GM21786 (cell line): ENCODE data around the gene ATG16L1.

ENCODE experiments used
- ATAC-seq: cut with Tn5 transposase; IDR thresholded peaks from one replicate; pipeline ENCODE4 v1.9.1; 2021; ENCODE audit not compliant: unreplicated experiment

ATG16L1 gene

DNA sequence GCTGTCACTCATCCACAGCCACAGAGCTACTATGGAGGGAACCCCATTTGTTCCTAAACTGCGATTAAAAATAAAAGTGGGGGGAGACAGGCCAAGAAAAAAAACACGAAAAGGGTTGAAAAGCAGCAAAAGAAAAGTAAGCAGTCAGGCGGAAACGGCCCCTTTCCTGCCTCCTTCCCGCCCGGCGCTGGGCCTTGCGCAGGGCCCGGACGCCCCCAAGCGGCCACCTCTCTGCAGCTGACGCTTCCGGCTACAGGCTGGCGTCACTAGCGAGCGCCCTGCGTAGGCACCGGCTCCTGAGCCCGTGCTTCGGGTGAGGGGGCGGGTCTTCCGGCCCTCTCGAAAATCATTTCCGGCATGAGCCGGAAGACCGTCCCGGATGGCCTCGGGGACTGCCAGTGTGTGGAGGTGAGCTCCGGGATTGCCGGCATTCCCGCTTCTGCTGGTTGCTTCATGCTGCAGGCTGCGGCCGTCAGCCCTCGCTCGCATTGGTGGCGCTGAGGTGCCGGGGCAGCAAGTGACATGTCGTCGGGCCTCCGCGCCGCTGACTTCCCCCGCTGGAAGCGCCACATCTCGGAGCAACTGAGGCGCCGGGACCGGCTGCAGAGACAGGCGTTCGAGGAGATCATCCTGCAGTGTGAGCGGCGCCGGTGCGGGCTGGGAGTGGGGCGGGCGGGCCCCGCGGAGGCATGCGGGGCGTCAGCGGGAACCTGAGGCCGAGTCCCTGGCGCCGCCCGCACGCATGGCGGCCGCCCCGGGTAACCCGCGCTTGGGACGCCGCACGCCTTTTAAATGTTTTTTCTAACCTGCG is at the start of gene ATG16L1:
TSS of gene ATG16L1 (plus strand) at position 368 of the 811 bp plus-strand sequence. CDS start at position 523, 155 bp downstream.
- ATAC-seq, result peak; percentile 93

GRCh38 chr2:233202531-233202944 is 48.9 kb upstream of the ATG16L1 start:
- peak; percentile 42 for ATAC-seq

DNA sequence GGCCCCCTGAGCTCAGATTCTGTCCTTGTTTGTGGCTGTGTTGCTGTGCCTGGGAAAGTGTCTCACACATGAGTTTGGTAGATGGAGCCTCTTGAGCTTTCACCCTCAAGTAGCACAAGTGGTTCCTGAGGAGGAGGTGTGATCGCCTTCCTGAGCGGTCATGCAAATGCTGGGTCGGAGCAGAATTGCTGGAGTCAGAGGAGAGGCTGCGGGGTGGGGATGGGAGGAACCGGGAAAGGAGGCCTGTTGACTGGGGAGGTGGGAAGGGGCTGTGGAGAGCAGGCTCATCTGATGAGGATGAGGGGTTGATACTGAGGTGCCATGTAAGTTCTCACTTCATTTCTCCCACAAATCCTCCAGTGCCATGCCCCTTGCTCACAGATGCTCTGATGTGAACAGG is 48.4 kb upstream of the ATG16L1 start:
- ATAC-seq, result no peak

DNA sequence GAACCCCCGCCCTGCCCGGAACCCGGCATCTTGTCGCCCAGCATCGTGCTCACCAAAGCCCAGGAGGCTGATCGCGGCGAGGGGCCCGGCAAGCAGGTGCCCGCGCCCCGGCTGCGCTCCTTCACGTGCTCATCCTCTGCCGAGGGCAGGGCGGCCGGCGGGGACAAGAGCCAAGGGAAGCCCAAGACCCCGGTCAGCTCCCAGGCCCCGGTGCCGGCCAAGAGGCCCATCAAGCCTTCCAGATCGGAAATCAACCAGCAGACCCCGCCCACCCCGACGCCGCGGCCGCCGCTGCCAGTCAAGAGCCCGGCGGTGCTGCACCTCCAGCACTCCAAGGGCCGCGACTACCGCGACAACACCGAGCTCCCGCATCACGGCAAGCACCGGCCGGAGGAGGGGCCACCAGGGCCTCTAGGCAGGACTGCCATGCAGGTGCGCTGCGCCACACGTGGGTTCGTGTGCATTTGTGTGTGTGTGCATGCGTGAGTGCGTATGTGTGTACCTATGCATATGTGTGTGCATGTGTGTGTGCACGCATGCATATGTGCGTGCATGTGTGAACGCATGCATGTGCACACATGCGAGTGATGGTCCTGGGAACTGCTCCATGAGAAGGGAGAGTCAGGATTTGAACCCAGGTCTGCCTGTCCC is 47.1 kb upstream of the ATG16L1 start:
- ATAC-seq, result no peak

DNA sequence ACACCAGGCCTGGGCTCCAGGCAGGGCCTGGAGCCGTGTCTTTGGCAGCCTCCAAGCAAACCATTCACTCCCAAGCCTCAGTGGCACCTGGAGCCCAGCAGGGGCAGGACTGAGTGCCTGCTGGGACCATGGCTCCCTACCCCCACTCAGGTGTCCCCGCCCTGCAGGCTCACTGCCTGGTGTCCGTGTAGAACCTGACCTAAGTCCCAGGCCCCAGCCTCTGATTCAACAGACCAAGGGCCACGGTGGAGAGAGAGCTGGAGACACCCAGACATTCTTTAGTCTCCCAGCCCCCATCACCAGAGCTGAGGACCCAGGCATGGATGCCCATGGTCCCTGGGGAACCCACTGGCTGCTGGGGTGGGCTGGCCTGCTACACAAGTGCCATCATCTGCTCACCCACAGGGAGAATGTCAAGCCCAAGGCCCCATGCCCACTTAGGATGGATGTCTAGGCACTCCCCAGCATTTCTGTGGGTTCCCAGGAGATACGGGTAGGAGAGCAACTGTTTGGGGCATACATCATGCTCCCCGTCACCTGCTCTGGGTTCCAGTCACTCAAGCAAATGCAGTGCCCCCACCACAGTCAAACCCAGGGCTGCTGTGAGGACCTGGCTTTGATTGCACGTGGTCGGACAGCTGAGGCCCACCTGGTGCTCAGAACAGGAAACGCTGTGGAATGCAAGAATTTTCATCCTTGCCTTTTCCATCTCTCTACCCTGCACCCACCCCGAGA is 42.9 kb upstream of the ATG16L1 start:
- no peak for ATAC-seq

DNA sequence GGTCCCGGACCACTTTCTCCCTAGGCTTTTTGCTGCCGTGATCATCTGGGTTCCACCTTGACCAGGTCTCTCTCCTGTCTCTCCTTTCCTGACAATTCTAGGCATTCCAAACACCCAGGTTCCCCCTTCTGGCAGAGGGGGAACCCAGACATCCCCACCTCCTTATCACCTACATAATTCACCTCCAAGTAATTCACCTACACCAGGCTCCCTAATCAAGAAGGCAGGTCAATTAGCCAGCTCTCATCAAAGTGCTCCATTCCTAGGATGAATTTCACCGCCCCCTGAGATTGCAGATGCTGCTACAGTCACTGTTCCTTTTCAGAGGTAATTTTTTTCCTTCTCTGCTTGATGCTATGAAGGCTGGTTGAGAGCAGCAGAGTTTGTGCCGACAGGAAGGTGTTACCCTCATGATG is 42.3 kb upstream of the ATG16L1 start:
- no peak for ATAC-seq

DNA sequence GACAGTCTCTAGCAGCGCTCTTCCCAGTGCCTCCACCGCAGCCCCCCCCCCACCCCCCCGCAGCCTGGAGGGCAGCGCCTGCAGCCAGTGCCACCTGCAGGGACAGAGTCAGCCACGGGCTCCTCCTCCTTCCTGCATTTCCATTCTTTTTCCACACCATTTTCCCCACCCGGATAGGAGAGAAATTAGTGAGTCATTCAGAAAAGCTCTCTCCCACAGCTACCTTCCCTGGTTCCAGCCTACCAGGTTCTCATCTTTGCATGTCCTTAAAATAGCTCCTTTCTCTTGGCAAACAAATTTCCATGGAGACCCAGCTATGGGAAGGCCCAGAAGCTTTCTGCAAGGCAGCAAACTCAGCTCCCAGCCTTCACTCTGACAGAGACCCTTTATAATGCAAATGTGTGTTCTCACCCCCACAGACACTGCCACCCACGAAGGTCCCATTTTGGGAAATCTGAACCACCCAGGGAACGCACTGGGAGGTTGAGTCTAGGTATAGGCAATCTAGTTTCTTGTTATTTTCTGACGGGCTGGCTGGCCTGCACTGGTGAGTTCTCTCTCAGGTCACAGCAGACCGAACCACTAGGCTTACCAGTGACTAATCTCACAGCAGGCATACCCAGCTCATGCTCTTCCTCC is 41.8 kb upstream of the ATG16L1 start:
- no peak for ATAC-seq

DNA sequence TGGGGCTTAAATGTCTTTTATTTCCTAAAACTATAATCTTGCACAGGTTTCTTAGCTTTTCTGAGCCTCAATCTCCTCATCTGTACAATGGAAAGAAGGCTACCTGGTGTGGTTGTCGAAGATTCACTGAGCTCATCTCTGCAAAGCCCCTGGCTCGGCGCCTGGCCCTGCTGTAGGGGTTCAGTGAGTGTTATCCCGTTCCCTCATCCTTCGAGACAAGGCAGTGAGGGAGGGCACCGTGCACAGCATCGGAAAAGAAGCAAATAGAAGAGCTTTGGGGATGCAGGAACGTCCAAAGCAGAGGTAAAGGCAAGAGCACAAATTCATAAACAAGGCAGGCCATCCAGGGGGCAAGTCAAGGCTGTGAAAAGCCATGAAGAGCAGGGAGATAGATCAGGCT is 41.2 kb upstream of the ATG16L1 start:
- no peak for ATAC-seq

DNA sequence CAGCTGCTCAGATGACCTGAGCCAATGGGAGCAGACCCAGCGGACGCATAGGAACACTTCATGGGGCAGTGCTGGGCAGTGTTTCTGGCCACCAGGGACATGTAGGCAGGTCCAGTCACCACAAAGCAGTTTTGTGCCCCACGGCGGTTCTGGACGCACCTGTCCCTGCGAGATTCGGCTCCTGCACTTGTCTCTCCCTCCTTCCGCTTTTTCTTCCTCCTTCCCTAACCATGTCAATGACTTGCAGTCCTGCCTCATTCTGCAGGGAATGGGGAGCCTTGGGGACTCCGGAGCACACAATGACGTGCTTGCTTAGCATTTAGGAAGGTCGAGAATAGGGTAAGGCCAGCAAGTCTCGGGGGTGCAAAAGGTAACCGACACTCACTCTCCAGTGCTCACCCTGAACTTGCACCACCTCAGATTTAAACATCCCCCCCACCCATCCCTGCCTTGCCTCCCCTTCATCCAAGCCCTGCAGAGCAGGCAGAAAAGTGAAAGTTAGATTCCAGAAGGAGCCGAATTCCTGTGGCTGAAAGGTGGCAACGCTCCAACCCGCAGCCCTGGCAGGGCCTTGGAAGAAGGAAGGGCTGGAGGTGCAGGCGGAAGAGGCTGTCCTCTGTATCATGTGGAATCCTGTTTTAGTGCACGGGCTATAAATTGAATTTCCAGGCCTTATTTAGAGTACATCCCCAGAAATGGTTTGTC is 40.5 kb upstream of the ATG16L1 start:
- no peak for ATAC-seq

DNA sequence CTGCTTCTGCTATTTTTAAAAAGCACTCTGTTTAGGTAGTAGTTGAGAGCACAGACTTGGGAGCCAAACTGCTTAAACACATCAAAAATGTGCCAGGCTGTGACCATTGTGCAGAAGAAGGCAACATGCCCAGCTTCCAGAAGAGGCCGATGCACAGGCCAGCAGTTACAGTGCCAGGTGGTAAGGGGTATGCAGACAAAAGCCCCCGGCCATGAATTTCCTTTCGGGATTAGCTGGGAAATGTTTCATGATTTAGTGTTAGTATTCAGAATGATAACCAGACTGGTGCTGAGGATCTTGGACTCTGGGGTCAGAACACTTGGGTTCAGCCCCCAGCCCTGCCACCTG is 40.0 kb upstream of the ATG16L1 start:
- ATAC-seq, result no peak

DNA sequence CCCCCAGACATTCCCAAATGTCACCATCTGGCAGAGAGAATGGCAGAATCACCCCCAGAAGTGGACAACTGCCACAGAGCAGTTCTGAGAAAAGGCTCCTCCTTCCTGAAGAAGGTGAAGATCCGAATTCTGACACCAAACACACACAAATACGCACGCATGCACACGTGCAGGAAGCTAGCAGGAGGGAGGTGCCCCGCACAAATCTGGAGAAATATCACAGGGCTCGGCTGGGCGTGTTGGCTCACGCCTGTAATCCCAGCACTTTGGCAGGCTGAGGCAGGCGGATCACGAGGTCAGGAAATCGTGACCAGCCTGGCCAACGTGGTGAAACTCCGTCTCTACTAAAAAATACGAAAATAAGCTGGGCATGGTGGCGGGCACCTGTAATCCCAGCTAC is 38.5 kb upstream of the ATG16L1 start:
- no peak for ATAC-seq

DNA sequence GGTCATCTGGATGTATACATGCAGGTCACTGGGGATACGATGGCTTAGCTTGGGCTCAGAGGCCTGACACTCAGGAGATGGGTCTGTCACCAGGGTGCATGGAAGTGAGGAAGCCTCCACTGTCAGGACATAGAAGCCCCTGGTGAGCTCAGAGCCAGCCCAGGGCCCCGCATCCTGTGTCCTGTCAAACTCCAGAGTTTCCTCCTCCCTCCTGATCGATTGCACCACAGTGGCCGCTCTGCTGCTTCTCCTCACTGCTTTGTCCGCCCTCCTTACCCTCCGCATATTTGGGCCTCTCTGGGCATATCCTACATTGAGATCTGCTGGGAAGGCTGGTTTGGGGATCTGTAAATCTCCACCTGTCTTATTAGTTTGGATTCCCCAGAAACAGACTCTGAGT is 37.5 kb upstream of the ATG16L1 start:
- no peak for ATAC-seq

DNA sequence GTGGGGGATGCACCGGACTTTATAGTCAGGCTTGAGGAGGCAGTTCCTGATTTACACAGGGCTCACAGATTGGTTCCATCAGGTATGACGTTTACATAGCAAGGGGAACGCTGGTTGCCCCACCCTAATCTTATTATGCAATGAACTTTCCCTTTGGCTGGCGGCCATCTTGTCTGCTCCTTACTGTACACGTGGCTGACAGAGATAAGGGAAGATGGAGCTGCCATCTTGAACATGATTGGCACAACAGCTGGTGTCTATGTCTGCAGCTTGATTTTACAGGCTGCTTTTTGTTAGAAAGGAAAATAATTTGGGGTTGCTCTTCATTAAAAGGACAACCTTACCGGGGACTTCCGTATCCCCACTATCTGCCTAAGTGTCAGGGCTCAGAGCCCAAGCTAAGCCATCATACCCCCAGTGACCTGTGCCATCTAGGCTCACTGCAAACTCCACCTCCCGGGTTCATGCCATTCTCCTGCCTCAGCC is 33.5 kb upstream of the ATG16L1 start:
- ATAC-seq, result no peak

DNA sequence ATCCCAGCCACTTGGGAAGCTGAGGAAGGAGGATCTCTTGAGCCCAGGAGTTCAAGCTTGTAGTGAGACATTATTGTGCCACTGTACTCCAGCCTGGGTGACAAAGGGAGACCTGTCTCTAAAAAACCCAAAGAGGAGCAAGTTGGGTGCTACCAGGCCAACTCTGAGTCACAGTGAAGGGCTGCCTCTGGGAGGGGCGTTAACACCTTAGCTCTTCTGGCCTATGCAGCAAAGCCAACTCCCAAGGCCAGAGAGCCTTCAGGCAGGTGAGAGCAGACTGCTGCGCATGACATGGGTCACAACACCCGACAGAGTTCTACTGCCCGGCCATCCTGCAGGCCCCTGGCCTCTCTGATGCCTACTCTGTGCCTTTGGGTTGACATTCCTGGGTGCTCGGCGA is 32.6 kb upstream of the ATG16L1 start:
- no peak for ATAC-seq

DNA sequence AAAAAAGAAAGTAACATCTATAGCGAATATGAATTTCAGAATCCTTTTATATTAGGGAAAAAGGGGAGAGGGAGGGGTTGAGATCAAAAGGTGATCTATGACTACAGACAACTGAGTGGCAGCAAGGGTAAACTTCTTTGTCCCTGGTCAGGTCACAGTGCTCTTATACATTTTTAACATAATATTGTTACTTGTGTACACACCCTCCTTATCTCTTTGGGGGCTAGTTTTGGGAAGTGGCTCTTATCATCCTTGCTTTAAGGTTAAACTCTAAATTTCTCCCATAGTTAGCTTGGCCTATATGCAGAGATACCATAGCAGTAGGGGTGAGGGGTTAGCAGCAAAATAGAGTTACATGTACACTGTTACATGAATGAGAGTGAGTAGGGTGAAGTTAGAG is 31.6 kb upstream of the ATG16L1 start:
- ATAC-seq, result no peak

DNA sequence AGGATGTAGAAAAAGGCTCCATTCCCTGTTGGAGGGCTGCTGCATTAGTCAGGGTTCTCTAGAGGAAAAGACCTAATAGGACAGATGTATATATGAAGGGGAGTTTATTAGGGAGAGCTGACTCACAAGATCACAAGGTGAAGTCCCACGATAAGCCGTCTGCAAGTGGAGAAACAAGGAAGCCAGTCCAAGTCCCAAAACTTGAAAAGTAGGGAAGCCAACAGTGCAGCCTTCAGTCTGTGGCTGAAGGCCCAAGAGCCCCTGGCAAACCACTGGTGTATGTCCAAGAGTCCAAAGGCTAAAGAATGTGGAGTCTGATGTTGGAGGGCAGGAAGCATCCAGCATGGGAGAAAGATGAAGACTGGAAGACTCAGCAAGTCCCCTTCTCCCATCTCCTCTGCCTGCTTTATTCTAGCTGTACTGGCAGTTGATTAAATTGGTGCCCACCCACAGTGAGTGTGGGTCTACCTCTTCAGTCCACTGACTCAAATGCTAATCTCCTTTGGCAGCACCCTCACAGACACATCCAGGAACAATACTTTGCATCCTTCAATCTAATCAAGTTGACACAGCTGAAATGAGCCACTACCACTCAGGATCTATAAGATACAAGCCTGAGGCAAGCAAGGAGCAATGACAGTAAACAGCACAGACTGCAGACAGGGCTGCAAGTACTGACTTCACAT is 30.0 kb upstream of the ATG16L1 start:
- no peak for ATAC-seq

DNA sequence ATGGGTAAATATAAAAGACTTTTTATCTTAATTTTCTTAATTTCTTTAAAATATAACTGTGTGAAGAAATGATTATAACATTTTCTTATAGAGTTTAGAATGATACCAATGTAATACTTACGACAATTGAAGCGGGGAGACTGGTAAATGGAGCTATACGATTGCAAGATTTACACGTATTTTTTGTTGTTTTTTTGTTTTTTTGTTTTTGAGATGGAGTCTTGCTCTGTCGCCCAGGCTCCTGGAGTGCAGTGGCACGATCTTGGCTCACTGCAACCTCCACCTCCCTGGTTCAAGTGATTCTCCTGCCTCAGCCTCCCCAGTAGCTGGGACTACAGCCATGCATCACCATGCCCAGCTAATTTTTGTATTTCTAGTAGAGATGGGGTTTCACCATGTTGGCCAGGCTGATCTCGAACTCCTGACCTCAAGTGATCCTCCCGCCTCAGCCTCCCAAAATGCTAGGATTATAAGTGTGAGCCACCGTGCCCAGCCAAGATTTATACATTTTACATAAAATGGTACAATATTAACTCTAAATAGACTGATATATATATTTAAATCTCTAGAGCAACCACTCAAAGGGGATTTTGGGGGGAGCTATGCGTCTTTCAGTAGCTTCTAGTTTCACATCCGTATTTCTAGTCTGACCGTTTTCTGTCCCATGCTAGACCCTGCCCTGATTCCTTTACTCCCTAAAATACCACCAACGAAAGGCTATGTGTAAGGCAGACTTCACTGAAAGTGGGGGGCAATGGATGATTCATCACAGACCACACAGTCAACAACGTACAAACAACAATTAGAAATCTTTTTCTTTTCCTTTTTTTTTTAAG is 28.2 kb upstream of the ATG16L1 start:
- ATAC-seq, result peak; percentile 87

GRCh38 chr2:233225230-233226068 is 26.0 kb upstream of the ATG16L1 start:
- ATAC-seq, result no peak
